ENCODE data around the gene BAIAP2L2. TPM values are rescaled to one million over a fixed set of nuclear protein-coding genes. Genes with fewer than 3 reads are reported as not detected.

The BAIAP2L2 gene
- total and polyA plus RNA-seq, 10 of the 15 experiments (the other 5 are each of a cell fraction or from before 2014, with no cell fraction given) = 0.08 to 0.38 (median 0.14) TPM; not detected in 6

DNA sequence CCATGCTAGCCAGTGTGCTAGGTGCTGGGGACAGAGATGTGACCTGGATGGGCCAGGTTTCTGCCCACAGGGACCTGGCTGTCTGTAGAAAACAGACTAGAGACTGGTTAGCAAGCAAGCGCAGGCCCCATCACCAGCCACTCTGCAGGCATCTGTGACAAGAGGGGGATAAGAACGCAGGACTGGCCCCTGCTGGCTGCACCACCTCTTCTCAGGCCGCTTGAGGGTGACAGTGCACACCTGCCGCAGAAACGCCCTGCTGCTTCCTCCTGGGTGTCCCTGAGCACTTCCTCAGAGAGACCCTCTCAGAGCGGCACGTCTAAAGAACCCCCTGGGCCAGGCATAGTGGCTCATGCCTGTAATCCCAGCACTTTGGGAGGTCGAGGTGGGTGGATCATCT, 59.2 kb downstream of the BAIAP2L2 start:
- Histone ChIP-seq H3K36me3 (ENCODE audit: control insufficient read depth in 2 of 2, insufficient read depth in 2 of 2, low read length in 1 of 2) (no peaks in the 10 kb centered on the region), H3K79me2 (ENCODE audit: control insufficient read depth, insufficient read depth, low read length) (no peaks in the 10 kb centered on the region), H3K9ac (ENCODE audit: control insufficient read depth, insufficient read depth, low read length) (no peak overlapping the region), H2AFZ (ENCODE audit: control insufficient read depth, low read depth, low read length) (no peak overlapping the region), H3K4me2 (ENCODE audit: control insufficient read depth, insufficient read depth) (no peak overlapping the region), H3K9me3 (replicated peaks; ENCODE audit: control insufficient read depth, insufficient read depth, low read length) (no peaks in the 10 kb centered on the region), H4K20me1 (ENCODE audit: control insufficient read depth, insufficient read depth) (no peaks in the 10 kb centered on the region), H3K4me1 (ENCODE audit: control insufficient read depth, insufficient read depth, low read length) (no peaks in the 10 kb centered on the region; the same call in 1 of the 2 replicates), H3K27me3 (replicated peaks in 1 of 2; ENCODE audit: control insufficient read depth in 2 of 2, insufficient read depth in 2 of 2, low read length in 1 of 2) (no peaks in the 10 kb centered on the region; a peak in 2 of 4 replicates), H3K4me3 (no peak overlapping the region), H3K27ac (ENCODE audit: control insufficient read depth, insufficient read depth) (no peak overlapping the region)
- ATAC-seq (peak; percentile 19; the same call in 1 of the 3 replicates), FAIRE-seq (no peak), DNase-seq (ENCODE audit: low read depth, low spot score) (no peak)
- BruUV-seq (replicated peaks) = no TSS peak
- intact Hi-C loops (cut with micrococcal nuclease; ENCODE audit: unreplicated experiment) (loop anchor here (5.0 to 10.0 kb wide), 2 partner anchors 51 to 434 kb away; no protein-coding TSS in a partner anchor), in situ Hi-C loops (cut with MboI) (loop anchor here (5.0 kb wide), 1 partner anchor 521 kb away; the partner anchor contains the start of gene DMC1)
- ChIA-PET RAD21 (ENCODE audit: unreplicated experiment) (interaction anchor here (1.2 to 1.8 kb wide), 5 partner anchors 17 to 655 kb away, joined by 3 to 9 read pairs (median 7); partner anchors contain the start of gene GTPBP1), CTCF (interaction anchor here (1.2 to 5.6 kb wide), 18 partner anchors 14 to 521 kb away, joined by 3 to 75 read pairs (median 10); partner anchors contain the start of gene DMC1), SMC1A (ENCODE audit: uncharacterized antibody, unreplicated experiment) (interaction anchor here (0.6 to 2.3 kb wide), 3 partner anchors 209 to 520 kb away, joined by 3 to 22 read pairs (median 9); partner anchors contain the start of gene DMC1), POLR2A (no interaction called here)
- TF ChIP-seq CHD4 (IDR thresholded peaks at IDR 0.05) (no peak), MTA2 (IDR thresholded peaks at IDR 0.05; ENCODE audit: low read depth) (no peak), ESRRA (IDR thresholded peaks at IDR 0.05; ENCODE audit: low read length) (no peak), EP300 (IDR thresholded peaks at IDR 0.05; ENCODE audit: borderline replicate concordance in 1 of 2, control insufficient read depth in 1 of 2, low read depth in 2 of 2, low read length in 2 of 2) (no peak), POLR2AphosphoS2 (IDR thresholded peaks at IDR 0.05; ENCODE audit: low read depth, low read length) (no peak), EED (IDR thresholded peaks at IDR 0.05; ENCODE audit: low read depth) (no peak), RAD21 (IDR thresholded peaks at IDR 0.05; ENCODE audit: insufficient read depth, low read depth, low read length) (no peak), BHLHE40 (IDR thresholded peaks at IDR 0.05; ENCODE audit: borderline replicate concordance in 1 of 2, low read depth in 2 of 2, low read length in 1 of 2) (no peak), SPI1 (IDR thresholded peaks at IDR 0.05; ENCODE audit: borderline replicate concordance, insufficient read depth, low read depth, low read length) (no peak), STAT1 (conservative IDR thresholded peaks at IDR 0.05) (no peak), PAX5 (IDR thresholded peaks at IDR 0.05; ENCODE audit: borderline replicate concordance, low read depth, low read length) (no peak)
- TF ChIP-seq, protein P1, sequence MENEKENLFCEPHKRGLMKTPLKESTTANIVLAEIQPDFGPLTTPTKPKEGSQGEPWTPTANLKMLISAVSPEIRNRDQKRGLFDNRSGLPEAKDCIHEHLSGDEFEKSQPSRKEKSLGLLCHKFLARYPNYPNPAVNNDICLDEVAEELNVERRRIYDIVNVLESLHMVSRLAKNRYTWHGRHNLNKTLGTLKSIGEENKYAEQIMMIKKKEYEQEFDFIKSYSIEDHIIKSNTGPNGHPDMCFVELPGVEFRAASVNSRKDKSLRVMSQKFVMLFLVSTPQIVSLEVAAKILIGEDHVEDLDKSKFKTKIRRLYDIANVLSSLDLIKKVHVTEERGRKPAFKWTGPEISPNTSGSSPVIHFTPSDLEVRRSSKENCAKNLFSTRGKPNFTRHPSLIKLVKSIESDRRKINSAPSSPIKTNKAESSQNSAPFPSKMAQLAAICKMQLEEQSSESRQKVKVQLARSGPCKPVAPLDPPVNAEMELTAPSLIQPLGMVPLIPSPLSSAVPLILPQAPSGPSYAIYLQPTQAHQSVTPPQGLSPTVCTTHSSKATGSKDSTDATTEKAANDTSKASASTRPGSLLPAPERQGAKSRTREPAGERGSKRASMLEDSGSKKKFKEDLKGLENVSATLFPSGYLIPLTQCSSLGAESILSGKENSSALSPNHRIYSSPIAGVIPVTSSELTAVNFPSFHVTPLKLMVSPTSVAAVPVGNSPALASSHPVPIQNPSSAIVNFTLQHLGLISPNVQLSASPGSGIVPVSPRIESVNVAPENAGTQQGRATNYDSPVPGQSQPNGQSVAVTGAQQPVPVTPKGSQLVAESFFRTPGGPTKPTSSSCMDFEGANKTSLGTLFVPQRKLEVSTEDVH (IDR thresholded peaks at IDR 0.05; ENCODE audit: low read depth, partially characterized antibody) = no peak
- TF ChIP-seq, protein P2, sequence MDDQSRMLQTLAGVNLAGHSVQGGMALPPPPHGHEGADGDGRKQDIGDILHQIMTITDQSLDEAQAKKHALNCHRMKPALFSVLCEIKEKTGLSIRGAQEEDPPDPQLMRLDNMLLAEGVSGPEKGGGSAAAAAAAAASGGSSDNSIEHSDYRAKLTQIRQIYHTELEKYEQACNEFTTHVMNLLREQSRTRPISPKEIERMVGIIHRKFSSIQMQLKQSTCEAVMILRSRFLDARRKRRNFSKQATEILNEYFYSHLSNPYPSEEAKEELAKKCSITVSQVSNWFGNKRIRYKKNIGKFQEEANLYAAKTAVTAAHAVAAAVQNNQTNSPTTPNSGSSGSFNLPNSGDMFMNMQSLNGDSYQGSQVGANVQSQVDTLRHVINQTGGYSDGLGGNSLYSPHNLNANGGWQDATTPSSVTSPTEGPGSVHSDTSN (IDR thresholded peaks at IDR 0.05; ENCODE audit: insufficient replicate concordance, low read depth, low read length) = no peak
- TF ChIP-seq, protein P3, sequence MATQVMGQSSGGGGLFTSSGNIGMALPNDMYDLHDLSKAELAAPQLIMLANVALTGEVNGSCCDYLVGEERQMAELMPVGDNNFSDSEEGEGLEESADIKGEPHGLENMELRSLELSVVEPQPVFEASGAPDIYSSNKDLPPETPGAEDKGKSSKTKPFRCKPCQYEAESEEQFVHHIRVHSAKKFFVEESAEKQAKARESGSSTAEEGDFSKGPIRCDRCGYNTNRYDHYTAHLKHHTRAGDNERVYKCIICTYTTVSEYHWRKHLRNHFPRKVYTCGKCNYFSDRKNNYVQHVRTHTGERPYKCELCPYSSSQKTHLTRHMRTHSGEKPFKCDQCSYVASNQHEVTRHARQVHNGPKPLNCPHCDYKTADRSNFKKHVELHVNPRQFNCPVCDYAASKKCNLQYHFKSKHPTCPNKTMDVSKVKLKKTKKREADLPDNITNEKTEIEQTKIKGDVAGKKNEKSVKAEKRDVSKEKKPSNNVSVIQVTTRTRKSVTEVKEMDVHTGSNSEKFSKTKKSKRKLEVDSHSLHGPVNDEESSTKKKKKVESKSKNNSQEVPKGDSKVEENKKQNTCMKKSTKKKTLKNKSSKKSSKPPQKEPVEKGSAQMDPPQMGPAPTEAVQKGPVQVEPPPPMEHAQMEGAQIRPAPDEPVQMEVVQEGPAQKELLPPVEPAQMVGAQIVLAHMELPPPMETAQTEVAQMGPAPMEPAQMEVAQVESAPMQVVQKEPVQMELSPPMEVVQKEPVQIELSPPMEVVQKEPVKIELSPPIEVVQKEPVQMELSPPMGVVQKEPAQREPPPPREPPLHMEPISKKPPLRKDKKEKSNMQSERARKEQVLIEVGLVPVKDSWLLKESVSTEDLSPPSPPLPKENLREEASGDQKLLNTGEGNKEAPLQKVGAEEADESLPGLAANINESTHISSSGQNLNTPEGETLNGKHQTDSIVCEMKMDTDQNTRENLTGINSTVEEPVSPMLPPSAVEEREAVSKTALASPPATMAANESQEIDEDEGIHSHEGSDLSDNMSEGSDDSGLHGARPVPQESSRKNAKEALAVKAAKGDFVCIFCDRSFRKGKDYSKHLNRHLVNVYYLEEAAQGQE (IDR thresholded peaks at IDR 0.05; ENCODE audit: low read depth, low read length) = no peak
- WGBS (ENCODE audit: insufficient coverage, insufficient replicate concordance, low lambda C conversion rate, missing lambda C conversion rate) = 44% methylated on average over 8 of the region's 8 CpGs

Data from GM12878 (cell line).